ENCODE data around the gene PKD1. TPM values are rescaled to one million over a fixed set of nuclear protein-coding genes. Genes with fewer than 3 reads are reported as not detected.

Gene PKD1
- total and polyA plus RNA-seq, 2 of the 13 experiments (the other 11 are each of a cell fraction or from before 2014, with no cell fraction given) = 22.1 to 23.0 TPM

GRCh38 chr16:2177561-2177960, 41.9 kb upstream of the PKD1 start:
- intact Hi-C loops (cut with micrococcal nuclease; ENCODE audit: unreplicated experiment) = no loop called here

GRCh38 chr16:2177101-2177500, 41.4 kb upstream of the PKD1 start:
- Histone ChIP-seq H3K36me3 (replicated peaks in 1 of 2; ENCODE audit: control insufficient read depth in 1 of 2, insufficient read depth in 2 of 2, low read length in 2 of 2) (peaks cover 7 to 26% of the 10 kb centered on the region in 2 experiments; a peak in 2 of 5 replicates), H2AFZ (ENCODE audit: low read length) (no peak overlapping the region), H3K79me2 (ENCODE audit: insufficient read depth, low read length) (no peaks in the 10 kb centered on the region), H3K4me2 (ENCODE audit: low read depth, low read length) (no peak overlapping the region), H4K20me1 (ENCODE audit: insufficient read depth, low read length) (no peaks in the 10 kb centered on the region), H3K9me3 (ENCODE audit: low read length) (no peaks in the 10 kb centered on the region), H3K27me3 (ENCODE audit: control insufficient read depth in 1 of 2, insufficient read depth in 2 of 2, low read length in 2 of 2) (no peaks in the 10 kb centered on the region), H3K4me3 (replicated peaks in 1 of 3; ENCODE audit: insufficient read depth in 1 of 3, low read depth in 2 of 3, low read length in 3 of 3) (no peak overlapping the region), H3K4me1 (ENCODE audit: insufficient read depth, low read length) (peaks cover 6% of the 10 kb centered on the region), H3K27ac (ENCODE audit: extremely low read length, insufficient read depth, low read length) (no peak overlapping the region), H3K9ac (ENCODE audit: insufficient read depth, low read depth, low read length) (no peak overlapping the region)
- FAIRE-seq (no peak), ATAC-seq (no peak), DNase-seq (ENCODE audit: low spot score) (no peak)
- POLR2A ChIA-PET = interaction anchor here (1.1 to 1.7 kb wide), 2 partner anchors 19 to 22 kb away, joined by 3 to 5 read pairs; partner anchors contain the start of gene TRAF7
- in situ Hi-C loops (cut with HindIII; ENCODE audit: extremely low pct_ligation_motif_present, low pct_unique_long_range_greater_than_20kb) (no loop called here), intact Hi-C loops (cut with micrococcal nuclease; ENCODE audit: unreplicated experiment) (no loop called here)
- 96% methylated on average over 13 of the region's 18 CpGs for WGBS (ENCODE audit: low lambda C conversion rate)
- BruUV-seq (replicated peaks) = no TSS peak
- TF ChIP-seq POLR2G (IDR thresholded peaks at IDR 0.05; ENCODE audit: low read depth, low read length) (0 out of 2 replicates have a peak, but pooled peaks have one; percentile 21), ZNF841 (CRISPR knock-in tag; IDR thresholded peaks at IDR 0.05; ENCODE audit: borderline replicate concordance) (no peak)
- CTCF ChIA-PET (ENCODE audit: low intra/inter-chr PET ratio, low total read pairs) = no interaction called here

More at GRCh38 chr16:2177561-2177960, 41.9 kb upstream of the PKD1 start:
- peaks cover 7 to 26% of the 10 kb centered on the region in 2 experiments; a peak in 2 of 5 replicates for H3K36me3 ChIP-seq (replicated peaks in 1 of 2; ENCODE audit: control insufficient read depth in 1 of 2, insufficient read depth in 2 of 2, low read length in 2 of 2)
- no peaks in the 10 kb centered on the region for H4K20me1 ChIP-seq (ENCODE audit: insufficient read depth, low read length)
- H3K27me3 ChIP-seq (ENCODE audit: control insufficient read depth in 1 of 2, insufficient read depth in 2 of 2, low read length in 2 of 2) = no peaks in the 10 kb centered on the region
- no peak overlapping the region for H3K27ac ChIP-seq (ENCODE audit: extremely low read length, insufficient read depth, low read length)
- CTCF ChIA-PET (ENCODE audit: low intra/inter-chr PET ratio, low total read pairs) = no interaction called here
- no peaks in the 10 kb centered on the region for H3K79me2 ChIP-seq (ENCODE audit: insufficient read depth, low read length)
- in situ Hi-C loops (cut with HindIII; ENCODE audit: extremely low pct_ligation_motif_present, low pct_unique_long_range_greater_than_20kb) = no loop called here
- H3K9me3 ChIP-seq (ENCODE audit: low read length) = no peaks in the 10 kb centered on the region
- no peak overlapping the region for H3K4me2 ChIP-seq (ENCODE audit: low read depth, low read length)
- H3K4me1 ChIP-seq (ENCODE audit: insufficient read depth, low read length) = peaks cover 10% of the 10 kb centered on the region
- ATAC-seq (no peak), DNase-seq (ENCODE audit: low spot score) (no peak), FAIRE-seq (no peak)
- H3K4me3 ChIP-seq (replicated peaks in 1 of 3; ENCODE audit: insufficient read depth in 1 of 3, low read depth in 2 of 3, low read length in 3 of 3) = no peak overlapping the region
- no peak overlapping the region for H3K9ac ChIP-seq (ENCODE audit: insufficient read depth, low read depth, low read length)
- TF ChIP-seq ZNF83 (CRISPR knock-in tag; IDR thresholded peaks at IDR 0.05; ENCODE audit: borderline replicate concordance) (no peak), RBFOX2 (IDR thresholded peaks at IDR 0.05; ENCODE audit: low read depth, low read length) (0 out of 2 replicates have a peak, but pooled peaks have one; percentile 11), AGO2 (optimal IDR thresholded peaks at IDR 0.05; ENCODE audit: low read depth, low read length) (peak; percentile 16)
- TSS peak; percentile 79 for BruUV-seq (replicated peaks)
- 95% methylated on average over 18 of the region's 20 CpGs for WGBS (ENCODE audit: low lambda C conversion rate)
- no peak overlapping the region for H2AFZ ChIP-seq (ENCODE audit: low read length)
- POLR2A ChIA-PET = interaction anchor here (1.1 to 1.7 kb wide), 2 partner anchors 19 to 22 kb away, joined by 3 to 5 read pairs; partner anchors contain the start of gene TRAF7
